ENCODE data around the gene SH3PXD2B.

DNA sequence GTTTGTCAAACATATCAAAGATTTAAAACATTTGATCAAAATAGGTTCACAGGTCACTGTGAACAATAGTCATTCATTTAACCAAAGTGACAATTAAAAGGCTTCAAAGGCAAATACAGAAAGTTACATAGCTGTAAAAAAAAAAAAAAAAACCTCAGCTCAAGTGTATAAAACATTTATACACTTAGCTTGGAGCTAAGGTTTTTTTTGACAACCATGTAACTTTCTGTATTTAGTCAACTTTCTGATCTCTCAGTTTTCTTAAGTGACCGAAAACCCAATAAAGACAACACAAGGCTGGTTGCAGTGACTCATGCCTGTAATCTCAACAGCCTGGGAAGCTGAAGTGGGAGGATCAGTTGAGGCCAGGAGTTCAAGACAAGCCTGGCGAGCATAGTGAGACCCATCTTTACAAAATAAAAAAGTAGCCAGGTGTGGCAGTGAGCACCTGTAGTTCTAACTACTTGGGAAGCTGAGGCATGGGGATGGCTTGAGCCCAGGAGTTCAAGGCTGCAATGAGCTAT lies 154.3 kb downstream of the SH3PXD2B start:
- no peak for TF ChIP-seq POLR2A (IDR thresholded peaks at IDR 0.05)
- no peak for TF ChIP-seq CTCF (IDR thresholded peaks at IDR 0.05)
